Endothelial cell of umbilical vein (primary cell): ENCODE measurements around the gene NBL1. TPM values are rescaled to one million over a fixed set of nuclear protein-coding genes. Genes with fewer than 3 reads are reported as not detected.

Source experiments
- BruUV-seq: library from RNA; stranded (reverse); fragments of 400-500 nt; replicated peaks from 2 replicates; lab custom pipeline; 2021; lab: Mats Ljungman, UMichigan
- CTCF ChIA-PET: fragments of 300-600, 350-600 bp; sonication (Branson Sonifier 250); formaldehyde crosslinking; loops from one replicate; lab custom pipeline; 2021; ENCODE audit warnings: antibody characterized with exemption, inconsistent platforms; lab: Charles Lee
- POLR2A ChIA-PET: fragments of 300-600, 350-600 bp; sonication (Branson Sonifier 250); formaldehyde crosslinking; loops from one replicate; lab custom pipeline; 2021; ENCODE audit warnings: antibody characterized with exemption, inconsistent platforms; lab: Charles Lee
- DNase-seq: peaks from one replicate; pipeline ENCODE4 v3.0.0-alpha.2; 2011; ENCODE audit warnings: low read depth, low spot score
- FAIRE-seq: peaks from 2 replicates; lab custom pipeline; 2011; peaks lifted over from hg19 to GRCh38; lab: Jason Lieb, UNC
- H2AFZ ChIP-seq: 2 replicates; pipeline ENCODE4 v1.6.0; 2012; ENCODE audit warnings: low read depth, low read length, control low read depth, inconsistent platforms
- H3K27ac ChIP-seq: 2 replicates; pipeline ENCODE4 v1.5.1; 2011; ENCODE audit warnings: low read depth, mild to moderate bottlenecking, control low read depth, low read length, moderate library complexity; ENCODE audit not compliant: insufficient read depth
- H3K27me3 ChIP-seq, 2 experiments: 2 replicates each; pipeline versions ENCODE4 v1.6.0 to v1.6.1; 2011; ENCODE audit warnings: low read length in 2 of 2, mixed read lengths in 1 of 2; ENCODE audit not compliant: control insufficient read depth in 2 of 2, insufficient read depth in 2 of 2
- H3K36me3 ChIP-seq, 2 experiments: 2 replicates in 1 of 2; 3 replicates in 1 of 2; pipeline ENCODE4 v1.5.1; 2011; ENCODE audit warnings: low read length in 2 of 2, mild to moderate bottlenecking in 1 of 2, moderate library complexity in 1 of 2; ENCODE audit not compliant: control insufficient read depth in 2 of 2, insufficient read depth in 2 of 2; ENCODE audit errors: extremely low read depth in 1 of 2
- H3K4me1 ChIP-seq: 3 replicates; pipeline ENCODE4 v1.5.1; 2011; ENCODE audit warnings: mild to moderate bottlenecking, low read length; ENCODE audit not compliant: control insufficient read depth, insufficient read depth; ENCODE audit errors: extremely low read depth
- H3K4me2 ChIP-seq: 2 replicates; pipeline ENCODE4 v1.6.1; 2011; ENCODE audit warnings: low read length, control low read depth, mixed read lengths; ENCODE audit not compliant: insufficient read depth
- H3K4me3 ChIP-seq, 3 experiments: fragments of 200-600 bp in 1 of 3; sonication (generic), shearing (Covaris generic) in 1 of 3; replicated peaks in 1 of 3; 2 replicates each; pipeline ENCODE4 v1.5.1; 2011 to 2016; ENCODE audit warnings: control low read depth in 3 of 3, low read length in 3 of 3, mild to moderate bottlenecking in 2 of 3, inconsistent platforms in 1 of 3, low read depth in 1 of 3, moderate library complexity in 1 of 3; ENCODE audit not compliant: insufficient read depth in 1 of 3
- H3K79me2 ChIP-seq: 2 replicates; pipeline ENCODE4 v1.6.0; 2012; ENCODE audit warnings: low read length, inconsistent platforms; ENCODE audit not compliant: control insufficient read depth, insufficient read depth
- H3K9ac ChIP-seq: replicated peaks from 2 replicates; pipeline ENCODE3; 2011; ENCODE audit warnings: low read length, control low read depth; ENCODE audit not compliant: insufficient read depth; ENCODE audit errors: extremely low read depth
- H3K9me1 ChIP-seq: replicated peaks from 3 replicates; pipeline ENCODE4 v1.6.0; 2011; ENCODE audit warnings: mild to moderate bottlenecking, low read length; ENCODE audit not compliant: control insufficient read depth, insufficient read depth; ENCODE audit errors: extremely low read depth
- H3K9me3 ChIP-seq: replicated peaks from 2 replicates; pipeline ENCODE4 v1.5.1; 2012; ENCODE audit warnings: low read length, inconsistent platforms; ENCODE audit not compliant: control insufficient read depth, insufficient read depth
- H4K20me1 ChIP-seq: replicated peaks from 2 replicates; pipeline ENCODE3; 2011; ENCODE audit warnings: mild to moderate bottlenecking, low read length; ENCODE audit not compliant: control insufficient read depth, insufficient read depth; ENCODE audit errors: extremely low read depth
- EZH2 ChIP-seq: IDR thresholded peaks from 2 replicates; pipeline ENCODE4 v1.6.1; 2012; ENCODE audit warnings: borderline replicate concordance, low read depth, mild to moderate bottlenecking, moderate library complexity, low read length, inconsistent platforms; ENCODE audit not compliant: severe bottlenecking
- FOS ChIP-seq: IDR thresholded peaks from 2 replicates; pipeline ENCODE4 v1.6.1; 2011; ENCODE audit warnings: mild to moderate bottlenecking, low read length, moderate library complexity, borderline replicate concordance; ENCODE audit not compliant: insufficient read depth
- GATA2 ChIP-seq: IDR thresholded peaks from 2 replicates; pipeline ENCODE4 v1.7.0; 2011; ENCODE audit warnings: low read depth, mild to moderate bottlenecking, moderate library complexity, mixed read lengths, low read length; ENCODE audit not compliant: insufficient read length, insufficient read depth
- JUN ChIP-seq: IDR thresholded peaks from 2 replicates; pipeline ENCODE4 v1.6.1; 2011; ENCODE audit warnings: borderline replicate concordance, low read depth; ENCODE audit not compliant: insufficient read length, insufficient read depth
- MYC ChIP-seq: IDR thresholded peaks from one replicate; pipeline ENCODE4 v1.6.1; 2011; ENCODE audit warnings: mild to moderate bottlenecking, low read depth, low read length
- POLR2A ChIP-seq: IDR thresholded peaks from 2 replicates; pipeline ENCODE4 v1.6.1; 2012; ENCODE audit warnings: low read depth, mild to moderate bottlenecking, control low read depth, low read length
- POLR2AphosphoS5 ChIP-seq: IDR thresholded peaks from 2 replicates; pipeline ENCODE4 v1.6.1; 2012; ENCODE audit warnings: low read depth, mild to moderate bottlenecking, control low read depth, low read length, moderate library complexity; ENCODE audit not compliant: insufficient read depth
- dilution Hi-C: fragments of 300-500 bp; cut with MboI; formaldehyde crosslinking; loops from one replicate; pipeline ENCODE4 v1.15.0; 2019; ENCODE audit warnings: low sequenced_read_pairs; ENCODE audit not compliant: extremely low pct_ligation_motif_present
- intact Hi-C: fragments of 100-400 bp; cut with micrococcal nuclease; formaldehyde crosslinking; loops from one replicate; pipeline ENCODE4 v1.10.0; 2022
- polyA plus RNA-seq, 4 experiments: library from polyadenylated mRNA; depleted of rRNA in 3 of 4; stranded (reverse) in 3 of 4; unstranded in 1 of 4; fragments of >200 nt; gene quantifications; 2 replicates each; pipeline versions ENCODE4 v1.2.1 to v1.2.3, GENCODE V29; 2011 to 2012; ENCODE audit warnings: missing spikeins in 1 of 4
- total RNA-seq: library from RNA; stranded (reverse); gene quantifications from 2 replicates; pipeline ENCODE4 v1.2.3, GENCODE V29; 2021
- TF ChIP-seq, protein P1 (sequence below), 2 donors: IDR thresholded peaks; 1 replicate in 1 of 2; 2 replicates in 1 of 2; pipeline ENCODE4 v1.5.1; 2011; ENCODE audit warnings: low read length in 2 of 2, mild to moderate bottlenecking in 2 of 2, moderate library complexity in 2 of 2, control low read depth in 1 of 2, inconsistent platforms in 1 of 2, low read depth in 1 of 2; ENCODE audit not compliant: insufficient read depth in 1 of 2; ENCODE audit errors: extremely low read depth in 1 of 2
- TF ChIP-seq, protein P2 (sequence below): IDR thresholded peaks from 2 replicates; pipeline ENCODE4 v1.6.1; 2011; ENCODE audit not compliant: insufficient read depth, insufficient read length

Gene NBL1
- total and polyA plus RNA-seq, 2 donors (not counting 3 experiments of a cell fraction or from before 2014, with no cell fraction given) = 36.2 to 40.5 TPM

DNA sequence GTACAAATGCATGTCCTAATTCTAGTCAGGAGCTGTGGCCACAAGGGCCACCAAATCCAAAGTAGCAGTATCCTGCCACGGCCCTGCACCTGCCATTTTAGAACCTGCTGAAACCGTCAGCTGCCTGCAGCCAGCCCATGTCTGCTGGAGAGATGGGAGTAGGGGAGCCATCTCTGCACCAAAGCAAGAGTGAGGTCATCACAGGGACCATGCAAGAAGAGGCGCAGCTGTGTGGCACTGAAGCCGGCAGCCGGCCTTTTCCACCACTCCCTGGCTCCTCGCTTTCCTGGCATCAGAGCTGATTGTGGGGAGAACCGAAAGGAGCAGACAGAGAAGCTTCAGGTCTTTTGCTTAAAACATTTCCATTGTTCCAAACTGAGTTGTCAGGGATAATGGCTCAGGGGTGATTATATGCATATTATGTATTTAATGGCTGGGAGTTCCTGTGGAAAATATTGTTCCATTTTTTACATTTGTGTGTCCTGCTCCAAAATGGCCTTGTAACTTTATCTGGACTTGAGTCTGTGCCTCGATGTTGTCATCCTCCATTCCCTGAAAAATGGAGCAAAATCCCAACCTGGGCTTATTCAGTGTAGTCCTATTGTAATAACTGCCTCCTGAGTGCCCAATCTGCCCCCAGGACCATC, 18.7 kb upstream of the NBL1 start:
- H3K9me1 ChIP-seq = no peaks in the 10 kb centered on the region
- TF ChIP-seq POLR2AphosphoS5 = no peak
- no peak for TF ChIP-seq EZH2
- TF ChIP-seq, protein P1, sequence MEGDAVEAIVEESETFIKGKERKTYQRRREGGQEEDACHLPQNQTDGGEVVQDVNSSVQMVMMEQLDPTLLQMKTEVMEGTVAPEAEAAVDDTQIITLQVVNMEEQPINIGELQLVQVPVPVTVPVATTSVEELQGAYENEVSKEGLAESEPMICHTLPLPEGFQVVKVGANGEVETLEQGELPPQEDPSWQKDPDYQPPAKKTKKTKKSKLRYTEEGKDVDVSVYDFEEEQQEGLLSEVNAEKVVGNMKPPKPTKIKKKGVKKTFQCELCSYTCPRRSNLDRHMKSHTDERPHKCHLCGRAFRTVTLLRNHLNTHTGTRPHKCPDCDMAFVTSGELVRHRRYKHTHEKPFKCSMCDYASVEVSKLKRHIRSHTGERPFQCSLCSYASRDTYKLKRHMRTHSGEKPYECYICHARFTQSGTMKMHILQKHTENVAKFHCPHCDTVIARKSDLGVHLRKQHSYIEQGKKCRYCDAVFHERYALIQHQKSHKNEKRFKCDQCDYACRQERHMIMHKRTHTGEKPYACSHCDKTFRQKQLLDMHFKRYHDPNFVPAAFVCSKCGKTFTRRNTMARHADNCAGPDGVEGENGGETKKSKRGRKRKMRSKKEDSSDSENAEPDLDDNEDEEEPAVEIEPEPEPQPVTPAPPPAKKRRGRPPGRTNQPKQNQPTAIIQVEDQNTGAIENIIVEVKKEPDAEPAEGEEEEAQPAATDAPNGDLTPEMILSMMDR (IDR thresholded peaks at IDR 0.05; ENCODE audit: extremely low read depth in 1 of 2, insufficient read depth in 1 of 2, low read depth in 1 of 2, low read length in 2 of 2) = no peak
- TF ChIP-seq MYC = no peak
- TF ChIP-seq, protein P2, sequence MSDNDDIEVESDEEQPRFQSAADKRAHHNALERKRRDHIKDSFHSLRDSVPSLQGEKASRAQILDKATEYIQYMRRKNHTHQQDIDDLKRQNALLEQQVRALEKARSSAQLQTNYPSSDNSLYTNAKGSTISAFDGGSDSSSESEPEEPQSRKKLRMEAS = no peak
- TF ChIP-seq FOS = no peak
- TF ChIP-seq GATA2 = no peak
- TF ChIP-seq JUN = no peak
- TF ChIP-seq POLR2A = no peak
- no peak for DNase-seq
- H3K4me1 ChIP-seq = no peaks in the 10 kb centered on the region
- intact Hi-C loops (no loop called here), dilution Hi-C loops (loop anchor here (25.0 kb wide), 1 partner anchor 213 kb away; no protein-coding TSS in a partner anchor)
- H3K27me3 ChIP-seq = no peaks in the 10 kb centered on the region
- H4K20me1 ChIP-seq = no peaks in the 10 kb centered on the region
- no peak overlapping the region for H3K4me3 ChIP-seq
- no peaks in the 10 kb centered on the region for H3K9me3 ChIP-seq
- BruUV-seq = no TSS peak
- POLR2A ChIA-PET = no interaction called here
- FAIRE-seq = no peak
- H2AFZ ChIP-seq = no peak overlapping the region
- H3K4me2 ChIP-seq = no peak overlapping the region
- H3K27ac ChIP-seq = no peak overlapping the region
- H3K79me2 ChIP-seq = peaks cover 12% of the 10 kb centered on the region
- peaks cover 8 to 14% of the 10 kb centered on the region in 2 experiments for H3K36me3 ChIP-seq
- H3K9ac ChIP-seq = no peak overlapping the region
- CTCF ChIA-PET = no interaction called here
